Daoy (cell line): ENCODE data around the gene NOTCH1. TPM values are rescaled to one million over a fixed set of nuclear protein-coding genes. Genes with fewer than 3 reads are reported as not detected.
A peak's percentile ranks its signal among the peaks of the same experiment; 100 is the strongest.

ENCODE experiments used
- DNase-seq: peaks from one replicate; pipeline ENCODE4 v3.0.0-alpha.2; 2015; ENCODE audit warnings: low read depth
- total RNA-seq: library from RNA; depleted of rRNA; stranded (reverse); fragments of >200 nt; shearing (Covaris generic); gene quantifications from 2 replicates; pipeline ENCODE4 v1.2.3, GENCODE V29; 2014

NOTCH1 gene
- total RNA-seq, 1 experiment from 2014 or later = 8.7 TPM

DNA sequence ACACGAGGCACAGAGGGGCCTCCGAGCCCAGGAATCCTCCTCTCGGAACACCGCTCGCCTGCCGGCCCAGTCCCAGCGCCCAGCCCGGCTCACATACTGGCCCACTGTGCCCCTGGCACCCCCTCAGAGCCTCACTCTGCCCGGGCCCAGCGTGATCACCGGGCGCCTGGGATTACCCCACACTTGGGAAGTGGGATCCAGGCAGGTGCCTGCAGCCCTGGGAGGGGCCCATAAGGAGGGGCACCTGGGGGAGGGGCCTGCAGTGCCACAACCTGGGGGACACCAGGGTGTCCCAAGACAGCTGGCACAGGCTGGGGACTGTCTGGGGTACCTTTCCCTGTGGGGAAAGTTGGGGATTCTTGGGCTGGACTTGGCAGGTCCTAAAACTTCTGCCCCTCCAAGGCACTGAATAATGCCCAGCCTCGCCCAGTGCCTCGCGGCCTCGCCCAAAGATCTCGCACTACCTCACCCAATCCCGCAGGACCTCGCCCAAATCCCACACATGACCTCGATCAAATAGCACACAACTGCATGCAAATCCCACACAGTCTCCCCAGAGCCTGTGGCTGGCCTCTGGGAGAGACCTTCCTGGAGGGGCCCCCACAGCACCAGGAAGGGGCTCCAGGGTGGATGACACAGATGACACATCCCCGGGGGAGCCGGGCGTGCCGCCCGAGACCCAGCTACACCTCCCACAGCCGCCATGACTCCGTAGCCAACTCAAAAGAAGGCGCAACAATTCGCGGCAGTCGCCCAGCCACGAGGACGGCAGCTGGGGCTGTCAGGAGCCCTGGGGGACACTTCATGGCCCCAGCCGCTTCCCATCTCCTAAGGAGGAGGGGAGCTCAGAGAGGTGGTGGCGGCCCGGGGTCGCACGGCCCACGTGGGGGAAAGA, 13.7 kb downstream of the NOTCH1 start:
- no peak for DNase-seq

DNA sequence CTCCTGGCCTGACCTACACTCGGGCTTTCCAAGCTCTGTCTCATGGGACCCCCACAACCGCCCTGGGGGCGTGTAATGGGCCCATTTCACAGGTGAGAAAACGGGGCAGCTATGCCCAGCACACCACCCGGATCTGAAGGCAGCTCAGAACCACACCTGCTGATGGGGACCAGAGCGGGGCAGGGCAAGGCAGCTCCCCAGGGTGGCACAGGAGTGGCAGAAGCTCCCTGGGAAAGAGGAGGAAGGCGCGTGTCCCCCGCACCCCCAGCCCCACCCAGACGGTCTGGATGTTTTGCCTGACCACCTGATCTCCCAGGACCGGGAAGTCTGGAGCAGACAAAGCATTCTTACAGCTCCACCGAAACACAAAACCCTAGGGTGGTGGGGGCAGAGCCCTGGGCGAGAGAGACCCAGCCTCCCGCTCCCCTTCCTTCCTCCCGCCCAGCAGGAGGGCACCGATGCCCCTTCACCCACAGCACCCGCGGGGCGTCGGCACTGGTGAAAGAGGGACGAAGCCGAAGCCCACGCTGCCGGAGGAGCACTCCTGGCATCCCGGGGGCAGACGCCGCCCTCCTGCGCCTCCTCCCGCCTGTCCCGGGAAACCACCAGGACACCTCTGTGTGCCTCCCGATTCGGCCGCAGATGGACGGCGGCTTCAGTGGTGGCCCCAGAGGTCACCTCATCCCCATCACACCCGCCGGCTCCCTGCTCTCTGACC, 14.5 kb downstream of the NOTCH1 start:
- no peak for DNase-seq

DNA sequence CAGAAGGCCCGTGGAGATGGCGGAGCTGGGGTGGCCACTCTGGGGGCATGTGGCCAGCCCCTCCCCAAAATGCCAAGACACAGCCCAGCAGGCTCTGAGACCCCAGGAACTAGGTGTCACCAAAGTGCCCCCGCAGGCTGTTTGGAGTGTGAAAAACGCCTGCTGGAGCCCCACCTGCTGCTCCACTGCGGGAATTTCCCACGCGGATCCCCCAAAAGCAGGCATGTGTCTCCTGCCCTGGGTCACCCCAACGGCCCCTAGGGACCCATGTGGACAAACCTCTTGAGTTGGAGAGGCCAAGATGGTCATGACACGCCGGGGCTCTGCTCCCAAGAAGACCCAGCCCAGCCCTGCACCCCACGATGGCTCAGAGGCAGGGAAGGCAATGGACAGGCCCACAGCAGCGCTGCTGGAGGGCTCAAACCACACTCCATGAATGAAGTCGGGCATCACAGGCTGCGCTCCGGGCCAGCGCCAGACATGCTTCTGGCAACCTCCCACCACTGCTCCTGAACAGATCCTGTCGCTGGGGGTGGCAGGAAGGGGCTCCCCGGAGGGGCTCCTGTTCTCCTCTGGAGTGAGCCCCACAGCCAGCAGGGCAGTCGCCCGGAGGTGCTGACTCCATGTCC, 15.3 kb downstream of the NOTCH1 start:
- DNase-seq = no peak

DNA sequence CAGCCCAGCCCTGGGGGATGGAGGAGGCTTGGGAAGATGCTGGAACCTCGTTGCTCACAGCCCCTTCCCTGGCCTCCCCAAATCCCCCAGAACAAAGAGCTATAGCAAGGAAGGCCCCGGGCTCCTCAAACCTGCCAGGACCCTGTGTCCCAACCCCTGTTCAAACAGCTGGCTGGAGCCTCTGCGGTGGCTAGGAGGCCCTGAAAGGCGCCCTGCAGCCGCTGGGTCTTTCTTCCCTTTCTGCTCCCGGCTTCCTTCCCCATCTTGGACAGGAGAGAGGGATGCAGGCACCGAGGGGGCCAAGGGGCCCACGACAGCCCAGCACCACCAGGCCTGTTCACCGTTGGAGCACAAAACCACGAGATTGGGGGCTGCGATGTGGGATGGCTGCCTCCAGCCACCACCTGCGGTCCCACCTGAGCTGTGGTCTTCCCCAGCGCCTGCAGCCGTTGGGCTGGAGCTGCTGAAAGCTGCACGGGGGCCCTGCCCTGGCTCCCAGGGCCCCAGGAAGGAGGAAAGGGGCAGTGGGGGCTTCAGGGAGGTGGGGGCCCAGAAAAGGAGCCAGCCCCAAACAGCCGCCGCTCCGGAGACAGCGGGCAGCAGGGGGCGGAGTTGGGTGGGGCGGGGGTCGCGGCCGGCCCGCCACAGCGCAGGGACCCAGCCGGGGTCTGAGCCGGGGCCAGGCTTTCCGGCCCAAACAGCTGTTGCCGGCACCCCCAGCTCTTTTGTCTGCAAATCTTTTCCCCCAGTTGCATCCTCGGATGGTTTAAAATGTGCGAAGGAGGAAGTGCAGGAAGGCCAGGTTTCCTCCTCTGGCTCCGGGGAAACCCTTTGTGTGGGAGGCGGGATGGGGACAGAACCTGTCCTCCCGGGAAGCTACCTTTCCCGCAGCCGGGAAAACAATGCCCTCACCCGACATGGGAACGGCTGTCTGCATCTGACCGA, 16.1 kb downstream of the NOTCH1 start:
- no peak for DNase-seq

DNA sequence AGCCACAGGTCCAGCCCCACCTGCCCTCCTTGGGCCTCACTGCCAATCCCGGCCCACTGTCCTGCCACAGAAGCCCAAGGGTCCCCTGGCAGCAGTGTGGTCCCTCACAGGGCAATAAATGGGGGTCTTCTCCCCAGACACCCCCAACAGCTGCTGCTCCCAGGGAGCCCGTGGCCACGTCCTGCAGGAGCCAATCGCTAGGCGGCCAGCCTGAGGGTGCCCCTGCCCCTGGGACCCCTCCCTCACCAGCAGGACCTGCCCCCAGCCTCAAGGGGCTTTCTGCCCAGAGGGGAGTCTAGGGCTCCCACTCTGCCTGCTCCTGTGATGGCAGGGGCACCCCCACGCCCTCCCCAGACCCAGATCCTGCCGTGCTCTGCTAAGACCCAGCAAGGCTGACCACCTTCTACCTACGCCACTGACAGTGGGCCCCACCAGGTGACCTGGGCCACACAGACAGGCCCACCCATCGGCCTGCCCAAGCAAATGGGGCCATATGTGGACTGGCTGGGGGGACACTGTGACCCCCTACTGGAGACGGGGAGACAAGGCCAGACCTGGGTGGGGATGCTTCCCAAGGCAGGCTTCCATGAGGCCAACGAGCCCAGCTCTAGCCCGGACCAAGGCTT, 17.0 kb downstream of the NOTCH1 start:
- no peak for DNase-seq

DNA sequence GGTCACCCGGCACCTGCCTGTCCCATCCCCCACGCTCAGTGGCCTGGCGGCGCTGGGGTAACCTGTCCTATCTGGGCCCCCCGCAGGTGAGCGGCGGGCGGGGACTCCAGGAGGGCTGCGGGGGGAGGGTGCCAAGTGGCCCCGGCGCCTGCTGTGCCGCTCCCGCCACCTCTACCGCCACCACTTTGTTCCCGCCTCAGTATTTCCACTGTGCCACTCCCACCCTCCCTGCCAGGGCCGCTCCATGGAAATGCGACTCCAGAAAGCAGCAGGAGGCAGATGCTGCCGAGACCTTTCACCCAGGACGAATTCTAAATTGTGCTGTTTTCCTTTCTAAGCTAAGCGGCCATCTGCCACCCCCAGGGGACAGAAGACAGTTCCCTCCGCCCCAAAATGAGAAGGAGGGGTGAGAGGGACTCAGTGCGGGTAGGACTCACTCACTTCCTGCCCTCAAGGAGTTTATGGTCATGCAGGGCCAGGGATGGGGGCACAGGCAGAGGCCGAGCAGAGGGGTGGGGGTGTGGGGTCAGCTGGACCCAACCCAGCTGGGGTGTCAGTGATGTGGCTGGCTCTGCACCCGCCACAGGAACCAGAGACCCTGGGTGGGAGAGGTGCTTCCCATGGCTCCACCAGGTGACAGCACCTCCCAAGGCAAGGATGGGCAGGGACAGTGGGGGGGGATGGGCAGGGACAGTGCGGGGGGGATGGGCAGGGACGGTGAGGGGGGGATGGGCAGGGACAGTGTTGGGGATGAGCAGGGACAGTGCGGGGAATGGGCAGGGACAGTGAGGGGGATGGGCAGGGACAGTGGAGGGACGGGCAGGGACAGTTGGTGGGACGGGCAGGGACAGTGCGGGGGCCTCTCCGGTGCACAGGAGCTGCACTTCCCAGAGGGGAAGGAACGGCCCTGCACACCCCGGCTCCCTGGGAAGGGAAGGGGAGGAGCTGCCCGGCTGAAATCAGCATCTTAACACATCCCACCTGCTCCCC, 17.8 kb downstream of the NOTCH1 start:
- peak; percentile 44 for DNase-seq

DNA sequence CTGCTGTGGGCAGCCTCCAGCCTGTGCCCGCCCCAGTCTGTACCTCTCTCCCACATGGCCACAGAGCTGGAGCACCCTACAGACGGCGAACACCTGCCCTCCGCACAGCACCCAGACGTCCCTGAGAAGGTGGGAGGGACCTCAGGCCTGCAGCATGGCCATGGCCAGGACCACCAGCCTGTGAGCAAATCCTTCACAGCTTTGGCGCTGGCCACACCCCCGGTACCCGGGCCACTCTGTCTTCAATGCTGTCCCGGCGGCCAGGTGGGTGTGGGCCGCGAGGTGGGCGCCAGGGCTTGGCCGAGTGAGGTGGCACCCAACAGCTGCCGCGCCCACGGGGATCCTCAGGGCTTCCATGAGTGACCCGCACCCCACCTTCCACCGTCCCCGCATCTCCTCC, 18.7 kb downstream of the NOTCH1 start:
- no peak for DNase-seq

DNA sequence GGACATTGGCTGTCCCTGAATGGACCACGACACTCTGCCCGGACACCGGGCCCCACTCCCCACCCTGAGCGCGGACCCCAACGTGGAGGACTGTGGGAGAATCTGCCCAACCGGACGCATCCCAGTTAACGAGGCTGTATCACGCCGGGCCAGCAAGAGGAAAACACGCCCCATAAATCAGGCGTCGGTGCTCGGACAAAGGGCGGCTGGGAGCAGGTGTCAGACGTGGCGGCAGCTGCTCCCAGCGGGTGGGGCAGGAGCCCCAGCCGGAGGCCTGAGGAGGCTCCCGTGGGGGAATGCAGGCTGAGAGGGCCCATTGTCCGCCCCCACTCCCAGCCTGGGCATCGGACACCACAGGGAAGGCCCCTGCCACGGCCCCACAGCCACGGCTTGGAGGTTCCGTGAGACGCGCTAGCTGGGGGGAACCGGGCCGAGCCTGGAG, 19.2 kb downstream of the NOTCH1 start:
- no peak for DNase-seq

DNA sequence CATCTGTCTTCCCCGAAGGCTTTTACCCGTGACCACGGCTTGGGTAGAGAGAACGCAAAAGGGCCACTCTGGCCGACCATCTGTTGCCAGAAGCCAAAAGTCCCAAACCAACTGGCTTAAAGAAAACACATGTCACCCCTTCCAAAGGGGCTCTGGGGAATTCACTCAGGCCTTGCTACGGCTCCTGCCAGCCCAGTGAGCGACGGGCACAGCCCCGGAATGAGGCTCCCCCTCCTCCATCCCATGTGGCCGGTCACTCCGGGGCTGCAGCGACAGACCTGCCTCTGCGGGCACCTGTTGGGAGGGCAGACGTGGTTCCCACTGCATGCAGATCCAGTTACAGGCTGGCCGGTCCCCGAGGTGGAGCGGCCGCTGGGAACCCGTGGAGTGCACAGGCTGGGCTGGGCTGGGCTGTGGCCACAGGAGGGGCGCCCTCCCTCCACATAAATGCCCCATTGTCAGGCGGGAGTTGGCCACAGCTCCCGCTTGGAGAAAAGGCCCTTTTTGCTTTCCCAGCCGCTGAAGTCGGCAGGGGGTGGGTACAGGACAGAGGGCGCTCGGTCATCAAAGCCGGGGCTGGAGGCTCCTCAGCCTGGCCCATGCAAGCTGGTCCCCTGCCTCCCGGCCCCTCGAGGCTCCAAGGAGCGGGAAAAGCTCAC, 19.9 kb downstream of the NOTCH1 start:
- no peak for DNase-seq

DNA sequence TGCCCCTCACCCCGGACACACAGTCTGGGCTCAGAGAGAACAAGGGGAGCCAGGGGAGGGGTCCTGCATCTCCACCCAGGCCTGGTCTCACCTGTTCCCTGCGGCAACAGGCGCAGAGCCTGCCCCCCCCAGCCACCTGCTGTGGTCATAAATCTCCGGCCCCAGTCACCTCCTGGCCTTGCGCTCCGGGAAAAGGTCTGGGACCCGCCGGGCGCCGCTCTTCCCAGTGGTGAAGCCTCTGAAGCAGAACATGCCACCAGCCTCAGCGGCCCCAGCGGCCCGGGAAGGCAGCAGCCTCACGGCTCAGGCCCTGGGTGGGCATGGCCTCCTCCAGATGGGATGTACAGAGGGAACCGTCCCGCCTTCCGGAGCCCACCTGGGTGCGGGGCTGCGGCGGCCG, 20.6 kb downstream of the NOTCH1 start:
- DNase-seq = no peak

DNA sequence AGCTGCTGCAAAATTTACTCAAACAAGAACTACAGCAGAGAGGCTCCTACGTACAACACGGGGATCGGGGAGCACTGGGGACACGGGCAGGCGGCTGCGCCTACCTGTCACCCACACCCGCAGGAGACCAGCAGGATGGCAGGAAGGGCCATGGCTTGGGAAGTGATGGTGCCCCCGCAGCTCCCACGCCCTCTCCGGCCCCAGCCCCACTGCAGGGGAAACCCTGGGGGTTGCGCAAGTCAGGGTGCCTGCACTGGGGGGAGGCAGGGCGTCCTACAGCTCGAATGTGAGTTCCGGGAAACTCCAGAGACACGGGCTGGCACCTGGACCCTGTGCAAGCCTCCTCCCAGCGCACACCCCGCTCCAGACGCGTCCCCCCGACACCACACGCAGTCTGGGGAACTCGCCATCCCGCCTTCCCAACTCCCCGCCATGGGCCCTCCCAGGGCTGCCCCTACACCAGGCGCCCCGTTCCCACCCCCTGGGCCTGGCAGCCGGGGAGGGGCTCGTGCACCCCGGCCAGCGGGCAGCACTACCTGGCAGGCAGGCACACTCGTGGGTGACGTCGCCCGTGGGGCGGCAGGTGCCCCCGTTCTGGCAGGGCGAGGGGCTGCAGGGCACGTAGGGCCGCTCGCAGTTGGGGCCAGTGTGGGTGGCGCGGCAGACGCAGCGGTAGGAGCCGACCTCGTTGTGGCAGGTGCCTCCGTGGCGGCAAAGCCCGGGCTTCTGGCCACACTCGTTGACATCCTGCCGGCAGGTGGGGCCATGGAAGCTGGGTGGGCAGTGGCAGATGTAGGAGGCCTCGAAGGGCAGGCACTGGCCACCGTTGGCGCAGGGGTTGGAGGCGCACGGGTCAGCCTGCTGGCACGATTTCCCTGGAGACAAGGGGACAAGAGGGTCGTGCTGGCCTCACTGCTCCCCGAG, 23.3 kb downstream of the NOTCH1 start:
- no peak for DNase-seq

DNA sequence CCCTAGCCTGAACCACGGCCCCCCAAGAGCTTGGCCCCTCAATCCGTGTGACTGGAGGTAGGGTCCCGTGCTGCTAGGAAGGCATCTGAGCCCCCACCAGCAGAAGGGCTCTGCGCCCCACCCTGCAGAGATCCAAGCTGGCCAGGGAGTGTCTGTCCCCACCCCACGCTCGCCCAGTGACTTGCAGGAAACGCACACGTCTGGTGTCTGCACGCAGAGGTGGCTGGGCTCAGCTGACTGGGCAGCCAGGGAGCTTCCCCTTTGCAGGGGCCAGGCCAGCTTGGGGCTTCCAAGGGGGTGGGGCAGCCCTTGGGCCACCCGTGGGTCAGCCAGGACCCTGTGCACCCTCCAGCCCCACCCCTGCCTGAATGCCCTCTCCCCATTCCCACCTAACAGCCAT, 24.3 kb downstream of the NOTCH1 start:
- no peak for DNase-seq

DNA sequence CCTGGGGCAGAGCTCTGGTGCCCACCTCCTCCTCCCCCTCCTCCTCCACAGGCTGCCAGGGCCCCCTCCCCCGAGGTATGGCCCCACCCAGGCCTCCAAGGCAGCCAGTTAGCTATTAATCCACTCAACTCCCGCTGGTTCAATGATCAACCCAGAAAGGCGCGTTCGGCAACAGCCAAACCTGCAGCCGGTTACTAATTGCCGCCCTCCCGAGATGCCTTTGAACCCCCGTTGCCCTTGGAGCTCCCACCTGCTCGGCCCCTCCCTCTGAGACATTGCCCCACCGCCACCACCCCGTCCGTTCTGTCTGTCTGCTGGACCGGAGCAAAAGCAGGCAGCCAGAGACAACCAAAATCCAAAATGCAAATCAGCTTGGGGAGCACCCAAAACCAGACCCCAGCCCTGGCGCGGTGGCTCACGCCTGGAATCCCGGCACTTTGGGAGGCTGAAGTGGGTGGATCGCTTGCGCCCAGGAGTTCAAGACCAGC, 25.8 kb downstream of the NOTCH1 start:
- no peak for DNase-seq

DNA sequence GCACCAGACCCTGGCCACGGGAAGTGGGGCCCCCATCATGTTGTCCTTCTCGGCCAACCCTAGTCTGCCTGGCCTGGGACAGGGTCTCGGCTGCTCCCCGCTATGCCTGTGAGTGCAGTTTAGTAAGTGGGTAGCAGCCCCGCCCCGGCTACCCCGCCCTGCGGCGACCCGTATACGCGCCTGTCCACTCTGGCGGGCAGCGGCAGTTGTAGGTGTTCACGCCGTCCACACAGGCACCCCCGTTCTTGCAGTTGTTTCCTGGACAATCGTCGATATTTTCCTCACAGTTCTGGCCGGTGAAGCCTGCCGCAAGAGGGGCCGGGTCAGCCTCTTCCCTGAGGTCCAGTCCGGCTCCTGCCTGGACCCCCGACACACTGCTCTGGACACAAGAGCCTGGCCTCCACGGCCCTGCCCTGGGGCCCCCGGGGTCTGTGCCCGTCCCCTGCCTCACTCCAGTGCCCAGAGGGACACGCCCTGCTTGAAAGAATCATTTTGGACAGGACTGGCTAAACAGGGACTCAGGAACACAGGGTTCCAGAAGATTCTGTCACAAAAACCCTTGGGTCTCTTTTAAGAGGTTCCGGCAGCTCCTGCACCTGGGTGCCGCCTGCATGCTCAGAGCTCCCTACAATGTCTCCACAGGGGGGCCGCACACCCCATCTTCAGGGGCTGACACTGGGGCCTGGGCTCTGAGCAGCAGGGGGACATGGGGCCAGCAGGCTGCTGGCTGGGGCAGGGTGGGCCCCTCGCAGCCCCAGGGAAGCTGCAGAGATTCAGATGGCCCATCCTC, 26.4 kb downstream of the NOTCH1 start:
- no peak for DNase-seq

DNA sequence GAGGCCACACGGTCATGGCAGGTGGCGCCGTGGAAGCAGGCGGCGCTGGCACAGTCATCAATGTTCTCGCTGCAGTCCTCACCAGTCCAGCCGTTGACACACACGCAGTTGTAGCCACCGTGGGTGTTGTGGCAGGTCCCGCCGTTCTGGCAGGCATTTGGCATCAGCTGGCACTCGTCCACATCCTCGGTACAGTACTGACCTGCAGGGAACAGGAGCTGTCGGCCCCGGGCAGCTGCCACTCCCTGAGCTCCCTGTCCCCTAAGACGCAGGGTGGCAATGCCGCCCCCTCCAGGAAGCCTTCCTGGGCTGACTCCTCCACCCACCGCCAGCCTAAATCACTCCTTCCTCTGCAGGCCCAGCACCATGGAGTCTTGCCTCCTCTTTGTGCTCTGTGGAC, 27.2 kb downstream of the NOTCH1 start:
- no peak for DNase-seq

DNA sequence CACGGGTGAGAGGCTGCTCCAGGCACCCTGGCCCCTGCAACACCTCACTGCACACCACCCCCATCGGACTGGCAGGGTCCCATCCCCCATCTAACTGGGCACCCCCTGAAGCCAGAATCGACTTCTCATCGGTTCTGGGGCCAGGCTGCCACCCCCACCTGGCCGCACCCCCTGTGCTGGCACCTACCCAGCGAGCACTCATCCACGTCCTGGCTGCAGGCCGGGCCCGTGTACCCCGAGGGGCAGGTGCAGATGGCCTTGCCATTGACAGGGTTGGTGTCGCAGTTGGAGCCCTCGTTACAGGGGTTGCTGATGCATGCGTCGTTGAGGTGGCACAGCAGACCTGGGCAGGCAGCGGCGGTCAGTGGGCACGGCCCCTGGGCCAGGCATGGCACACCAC, 27.9 kb downstream of the NOTCH1 start:
- no peak for DNase-seq
